Adrenal gland (tissue), 12 donors: ENCODE data around the gene TNRC6B. TPM values are rescaled to one million over a fixed set of nuclear protein-coding genes. Genes with fewer than 3 reads are reported as not detected.

ENCODE experiments used
- DNase-seq, 7 donors: peaks; one replicate each; pipeline ENCODE4 v3.0.0-alpha.2; 2019 to 2020
- H3K27ac ChIP-seq, 5 donors: fragments of 200-600 bp; sonication (generic) in 4 of 5; 1 replicate in 3 of 5; 2 replicates in 2 of 5; pipeline versions ENCODE4 v1.5.1 to v1.8.0; 2016 to 2020; ENCODE audit warnings: mild to moderate bottlenecking in 1 of 5
- H3K27me3 ChIP-seq: fragments of 200-600 bp; 2 replicates; pipeline ENCODE4 v1.8.0; 2021
- H3K36me3 ChIP-seq, 2 donors: fragments of 200-600 bp; replicated peaks in 1 of 2; 1 replicate in 1 of 2; 2 replicates in 1 of 2; pipeline versions ENCODE4 v1.5.1 to v1.8.0; 2018 to 2022
- H3K4me1 ChIP-seq, 2 donors: fragments of 200-600 bp; replicated peaks in 1 of 2; 1 replicate in 1 of 2; 2 replicates in 1 of 2; pipeline versions ENCODE4 v1.5.1 to v1.8.0; 2018 to 2021
- H3K4me3 ChIP-seq, 4 donors: fragments of 200-600 bp; sonication (generic) in 3 of 4; one replicate each; pipeline ENCODE4 v1.5.1; 2016 to 2018
- H3K9me3 ChIP-seq, 3 donors: fragments of 200-600 bp; sonication (generic) in 1 of 3; replicated peaks in 1 of 3; 1 replicate in 2 of 3; 2 replicates in 1 of 3; pipeline versions ENCODE4 v1.5.1 to v1.8.0; 2016 to 2021
- POLR2A ChIP-seq, 2 donors: fragments of 450-650 bp; IDR thresholded peaks; one replicate each; pipeline ENCODE4 v1.6.1; 2017; ENCODE audit warnings: antibody characterized with exemption in 2 of 2, mild to moderate bottlenecking in 2 of 2, moderate library complexity in 1 of 2
- WGBS, 4 donors: extraction: QIAGEN DNeasy Blood & Tissue Kit in 2 of 4; methylation state at CpG; one replicate each; pipeline versions ENCODE4 v1.1.5 to v1.1.7; 2013 to 2017; 5-methylcytosine and 5-hydroxymethylcytosine counted together
- intact Hi-C, 2 donors: fragments of 100-400 bp; cut with DNase I; formaldehyde crosslinking; loops; one replicate each; pipeline versions ENCODE4 v1.14.1 to v1.15.0; 2022 to 2023
- polyA plus RNA-seq, 3 donors: library from polyadenylated mRNA; stranded (reverse); fragments of 200-250 nt in 2 of 3; fragments of 350-450 nt in 1 of 3; fragmentation: Illumina TruSeq in 1 of 3; extraction: RNeasy Lipid Tissue Mini Kit (QIAGEN cat#74804) in 1 of 3; gene quantifications; one replicate each; pipeline ENCODE4 v1.2.3, GENCODE V29; 2013 to 2014
- total RNA-seq, 9 donors: library from RNA; depleted of rRNA in 4 of 9; stranded (reverse); fragments of >200 nt in 4 of 9; fragments of 120-200 nt in 1 of 9; fragmentation: NEBNext Ultra II Directional in 1 of 9; extraction: Animal tissue kit (Norgen Biotek cat#: 25700) in 1 of 9; gene quantifications; one replicate each; pipeline versions ENCODE4 v1.1.0 to v1.2.4, GENCODE V29; 2013 to 2023
- TF ChIP-seq, protein P1 (sequence below), 6 experiments: fragments of 450-650 bp in 4 of 6; fragments of 200-600 bp in 2 of 6; sonication (generic) in 1 of 6; IDR thresholded peaks; 1 replicate in 5 of 6; 2 replicates in 1 of 6; pipeline versions ENCODE4 v1.5.1 to v1.8.0; 2016 to 2021; ENCODE audit warnings: antibody characterized with exemption in 6 of 6, mild to moderate bottlenecking in 2 of 6, moderate library complexity in 1 of 6
- donor health status: healthy with polysubstance abuse.
- donor health status: Bipolar disorder and iron deficiency.
- donor health status: DM: yes; HTN: yes; CAD: no.
- donor health status: DM: no; HTN: no; CAD: no.
- donor health status: DM: no; HTN: no; CAD: no.
- donor health status: DM: yes; HTN: yes; CAD: no.

TNRC6B gene
- total and polyA plus RNA-seq, 12 donors = 2.8 to 57.6 (median 32.8) TPM

DNA sequence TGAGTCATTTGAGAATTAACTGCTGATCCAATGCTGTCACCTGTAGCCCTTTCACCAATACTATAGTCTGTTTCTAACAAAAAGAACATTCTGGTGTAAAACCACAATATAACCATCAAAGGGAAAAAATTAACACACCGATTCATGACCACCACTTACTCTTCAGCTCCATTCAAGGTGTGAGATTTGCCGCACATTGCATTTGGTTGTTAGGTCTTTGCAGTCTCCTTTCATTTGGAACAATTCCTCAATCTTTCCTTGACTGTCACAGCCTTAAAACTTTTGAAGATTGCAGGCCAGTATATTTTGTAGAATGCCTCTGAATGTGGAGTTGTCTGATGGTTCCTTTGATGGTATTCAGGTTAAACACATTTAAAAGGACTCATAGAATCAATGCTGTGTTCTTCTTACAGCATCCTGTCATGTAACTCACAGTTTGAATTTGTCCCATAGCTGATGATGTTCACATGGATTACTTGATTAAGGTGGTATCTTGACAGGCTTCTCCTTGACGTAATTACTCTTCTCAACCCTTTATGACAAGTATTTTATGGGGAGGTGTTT lies 63.6 kb downstream of the TNRC6B start:
- 85 to 91% (median 88%) methylated on average over 3 of the region's 3 CpGs for WGBS, 4 donors
- Histone ChIP-seq H3K27me3 (no peaks in the 10 kb centered on the region), H3K4me3 (no peak overlapping the region), H3K4me1 (peaks cover 14 to 43% of the 10 kb centered on the region in 2 donors), H3K36me3 (no peaks in the 10 kb centered on the region), H3K27ac (no peak overlapping the region), H3K9me3 (no peaks in the 10 kb centered on the region)
- intact Hi-C loops = no loop called here
- DNase-seq = no peak
- no peak for TF ChIP-seq POLR2A (IDR thresholded peaks at IDR 0.05)
- TF ChIP-seq, protein P1, sequence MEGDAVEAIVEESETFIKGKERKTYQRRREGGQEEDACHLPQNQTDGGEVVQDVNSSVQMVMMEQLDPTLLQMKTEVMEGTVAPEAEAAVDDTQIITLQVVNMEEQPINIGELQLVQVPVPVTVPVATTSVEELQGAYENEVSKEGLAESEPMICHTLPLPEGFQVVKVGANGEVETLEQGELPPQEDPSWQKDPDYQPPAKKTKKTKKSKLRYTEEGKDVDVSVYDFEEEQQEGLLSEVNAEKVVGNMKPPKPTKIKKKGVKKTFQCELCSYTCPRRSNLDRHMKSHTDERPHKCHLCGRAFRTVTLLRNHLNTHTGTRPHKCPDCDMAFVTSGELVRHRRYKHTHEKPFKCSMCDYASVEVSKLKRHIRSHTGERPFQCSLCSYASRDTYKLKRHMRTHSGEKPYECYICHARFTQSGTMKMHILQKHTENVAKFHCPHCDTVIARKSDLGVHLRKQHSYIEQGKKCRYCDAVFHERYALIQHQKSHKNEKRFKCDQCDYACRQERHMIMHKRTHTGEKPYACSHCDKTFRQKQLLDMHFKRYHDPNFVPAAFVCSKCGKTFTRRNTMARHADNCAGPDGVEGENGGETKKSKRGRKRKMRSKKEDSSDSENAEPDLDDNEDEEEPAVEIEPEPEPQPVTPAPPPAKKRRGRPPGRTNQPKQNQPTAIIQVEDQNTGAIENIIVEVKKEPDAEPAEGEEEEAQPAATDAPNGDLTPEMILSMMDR (IDR thresholded peaks at IDR 0.05) = no peak

DNA sequence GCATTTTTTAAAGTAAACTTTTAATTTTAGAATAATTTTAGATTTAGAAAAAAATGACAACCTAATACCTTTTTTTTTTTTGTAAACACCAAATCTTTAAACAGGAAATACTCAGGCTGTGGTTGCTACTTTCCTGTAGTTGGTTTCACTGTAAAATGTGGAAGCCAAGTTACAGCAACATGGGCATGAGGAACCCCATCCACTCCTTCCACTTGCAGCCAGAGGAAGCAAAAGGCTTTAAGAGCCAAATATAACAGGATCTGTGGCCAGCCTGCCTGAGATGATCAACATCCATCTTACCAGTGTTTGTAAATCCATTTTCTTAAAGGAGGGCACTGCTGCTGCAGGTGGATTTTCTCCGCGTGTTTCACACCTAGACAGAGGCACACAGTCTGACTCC lies 66.2 kb downstream of the TNRC6B start:
- peaks cover 7 to 33% of the 10 kb centered on the region in 2 donors for H3K4me1 ChIP-seq
- H3K27me3 ChIP-seq = no peaks in the 10 kb centered on the region
- intact Hi-C loops = no loop called here
- H3K9me3 ChIP-seq = no peaks in the 10 kb centered on the region
- TF ChIP-seq POLR2A (IDR thresholded peaks at IDR 0.05) = no peak
- TF ChIP-seq, protein P1 (IDR thresholded peaks at IDR 0.05) = no peak
- H3K36me3 ChIP-seq = no peaks in the 10 kb centered on the region
- no peak overlapping the region for H3K4me3 ChIP-seq
- 78 to 92% (median 87%) methylated on average over 2 of the region's 2 CpGs for WGBS, 4 donors
- H3K27ac ChIP-seq = no peak overlapping the region
- no peak for DNase-seq

DNA sequence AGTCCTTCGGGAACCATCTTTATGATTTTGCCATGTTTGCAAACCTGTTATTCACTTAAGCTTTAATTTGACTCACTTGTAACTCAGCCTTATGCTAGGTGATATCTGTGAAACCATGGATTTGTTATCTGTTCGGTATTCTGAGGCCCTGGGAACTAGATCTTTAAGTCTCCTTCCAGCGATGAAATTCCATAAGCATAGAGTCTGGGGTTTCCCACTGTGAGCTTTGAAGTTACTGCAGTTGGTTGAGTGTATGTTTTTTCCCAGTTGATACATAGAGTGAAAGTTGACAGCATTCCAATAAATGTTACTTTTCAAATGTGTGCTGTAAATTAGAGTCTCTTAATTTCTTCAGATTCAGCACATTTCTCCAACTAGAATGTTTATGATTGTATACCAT lies 66.9 kb downstream of the TNRC6B start:
- Histone ChIP-seq H3K4me3 (no peak overlapping the region), H3K9me3 (no peaks in the 10 kb centered on the region), H3K27ac (no peak overlapping the region), H3K27me3 (no peaks in the 10 kb centered on the region), H3K36me3 (no peaks in the 10 kb centered on the region), H3K4me1 (peaks cover 0 to 27% of the 10 kb centered on the region in 2 donors)
- 95 to 99% (median 96%) methylated on average over 3 of the region's 3 CpGs for WGBS, 4 donors
- intact Hi-C loops = no loop called here
- TF ChIP-seq, protein P1 (IDR thresholded peaks at IDR 0.05) = no peak
- TF ChIP-seq POLR2A (IDR thresholded peaks at IDR 0.05) = no peak
- DNase-seq = no peak

DNA sequence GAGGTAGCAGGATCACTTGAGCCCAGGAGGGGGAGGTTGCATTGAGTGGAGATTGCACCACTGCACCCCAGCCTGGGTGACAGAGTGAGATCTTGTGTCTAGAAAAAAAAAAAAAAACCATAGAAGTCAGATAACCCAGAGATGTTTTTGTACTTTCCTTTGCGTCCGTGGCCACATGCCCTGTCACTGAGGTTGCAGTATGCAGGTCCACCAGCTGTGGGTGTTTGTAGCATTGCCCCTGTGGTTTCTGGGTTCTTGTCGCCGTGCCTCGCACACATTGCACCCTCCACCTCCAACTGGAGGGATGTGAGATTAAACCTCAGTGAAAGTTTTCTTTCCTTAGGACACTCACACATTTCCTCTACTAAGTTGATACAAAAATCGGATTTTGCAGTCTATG lies 70.3 kb downstream of the TNRC6B start:
- intact Hi-C loops = no loop called here
- no peak overlapping the region for H3K4me3 ChIP-seq
- no peak for DNase-seq
- 75 to 92% (median 83%) methylated on average over 6 of the region's 6 CpGs for WGBS, 4 donors
- no peak for TF ChIP-seq POLR2A (IDR thresholded peaks at IDR 0.05)
- TF ChIP-seq, protein P1 (IDR thresholded peaks at IDR 0.05) = no peak
- peaks cover 0 to 31% of the 10 kb centered on the region in 2 donors for H3K4me1 ChIP-seq
- H3K27me3 ChIP-seq = no peaks in the 10 kb centered on the region
- no peaks in the 10 kb centered on the region for H3K9me3 ChIP-seq
- no peak overlapping the region for H3K27ac ChIP-seq
- H3K36me3 ChIP-seq = no peaks in the 10 kb centered on the region
